GM12864 (cell line): ENCODE results near the gene CDK5RAP2.

ENCODE experiments used
- DNase-seq: peaks from one replicate; pipeline ENCODE4 v3.0.0-alpha.2; 2011; ENCODE audit warnings: low read depth
- H3K4me3 ChIP-seq: 2 replicates; pipeline ENCODE4 v1.5.1; 2011; ENCODE audit warnings: mild to moderate bottlenecking, low read depth, low read length, control low read depth
- CTCF ChIP-seq: IDR thresholded peaks from 2 replicates; pipeline ENCODE4 v1.5.1; 2011; ENCODE audit warnings: low read depth, mild to moderate bottlenecking, moderate library complexity, low read length, control low read depth, inconsistent platforms; ENCODE audit errors: missing control alignments

CDK5RAP2 gene

GRCh38 chr9:120381839-120382238 lies 198.1 kb downstream of the CDK5RAP2 start:
- no peak for DNase-seq
- no peak overlapping the region for H3K4me3 ChIP-seq
- TF ChIP-seq CTCF: no peak

GRCh38 chr9:120379611-120380010 lies 200.4 kb downstream of the CDK5RAP2 start:
- DNase-seq: no peak
- H3K4me3 ChIP-seq: no peak overlapping the region
- TF ChIP-seq CTCF: no peak

GRCh38 chr9:120378680-120379079 lies 201.3 kb downstream of the CDK5RAP2 start:
- H3K4me3 ChIP-seq: no peak overlapping the region
- TF ChIP-seq CTCF: no peak
- DNase-seq: no peak

GRCh38 chr9:120377268-120378159 lies 202.5 kb downstream of the CDK5RAP2 start:
- no peak for TF ChIP-seq CTCF
- DNase-seq: no peak
- no peak overlapping the region for H3K4me3 ChIP-seq

- no peak for TF ChIP-seq CTCF
- H3K4me3 ChIP-seq: no peak overlapping the region
- no peak for DNase-seq
These were observed 203.9 kb downstream of the CDK5RAP2 start for GRCh38 chr9:120376101-120376500.

- no peak for TF ChIP-seq CTCF
- no peak for DNase-seq
- H3K4me3 ChIP-seq: no peak overlapping the region
These were observed 204.7 kb downstream of the CDK5RAP2 start for GRCh38 chr9:120375316-120375715.

GRCh38 chr9:120374817-120375216 lies 205.2 kb downstream of the CDK5RAP2 start:
- DNase-seq: no peak
- H3K4me3 ChIP-seq: no peak overlapping the region
- TF ChIP-seq CTCF: no peak
